MM.1S (cell line): ENCODE data around the gene MSMP.

Source experiments
- DNase-seq: peaks from one replicate; pipeline ENCODE4 v3.0.0-alpha.2; 2015
- H2AFZ ChIP-seq: fragments of 300-600 bp; sonication (generic); 2 replicates; pipeline ENCODE4 v1.6.0; 2016; ENCODE audit warnings: antibody characterized with exemption, low read length
- H3F3A ChIP-seq: fragments of 300-600 bp; sonication (generic); 2 replicates; pipeline ENCODE4 v1.6.1; 2016; ENCODE audit warnings: mild to moderate bottlenecking, antibody characterized with exemption, low read length, moderate library complexity, mixed read lengths; ENCODE audit not compliant: insufficient read depth
- H3K27ac ChIP-seq: fragments of 300-600 bp; sonication (generic); 2 replicates; pipeline ENCODE4 v1.5.1; 2016; ENCODE audit warnings: mild to moderate bottlenecking, low read length
- H3K27me3 ChIP-seq: fragments of 300-600 bp; sonication (generic); replicated peaks from 2 replicates; pipeline ENCODE4 v1.6.0; 2016; ENCODE audit warnings: low read length; ENCODE audit not compliant: insufficient read depth
- H3K36me3 ChIP-seq: fragments of 300-600 bp; sonication (generic); replicated peaks from 2 replicates; pipeline ENCODE4 v1.6.1; 2016; ENCODE audit warnings: mild to moderate bottlenecking, low read length, mixed read lengths; ENCODE audit not compliant: insufficient read depth
- H3K4me1 ChIP-seq: fragments of 300-600 bp; sonication (generic); 2 replicates; pipeline ENCODE4 v1.6.1; 2016; ENCODE audit warnings: low read length, mixed read lengths
- H3K4me2 ChIP-seq: fragments of 300-600 bp; sonication (generic); 2 replicates; pipeline ENCODE4 v1.6.0; 2016; ENCODE audit warnings: low read depth, low read length
- H3K4me3 ChIP-seq: fragments of 300-600 bp; sonication (generic); 2 replicates; pipeline ENCODE4 v1.5.1; 2016; ENCODE audit warnings: low read length, mixed read lengths
- H3K79me2 ChIP-seq: fragments of 300-600 bp; sonication (generic); 2 replicates; pipeline ENCODE4 v1.6.1; 2016; ENCODE audit warnings: mixed run types, low read length, mixed read lengths
- H3K9ac ChIP-seq: fragments of 300-600 bp; sonication (generic); 2 replicates; pipeline ENCODE4 v1.6.1; 2016; ENCODE audit warnings: low read length, mixed read lengths
- H3K9me2 ChIP-seq: fragments of 300-600 bp; sonication (generic); replicated peaks from 2 replicates; pipeline ENCODE4 v1.6.1; 2016; ENCODE audit warnings: mild to moderate bottlenecking, low read length, mixed read lengths; ENCODE audit not compliant: insufficient read depth
- H3K9me3 ChIP-seq: fragments of 300-600 bp; sonication (generic); replicated peaks from 2 replicates; pipeline ENCODE4 v1.6.1; 2016; ENCODE audit warnings: mild to moderate bottlenecking, low read length, mixed read lengths; ENCODE audit not compliant: insufficient read depth
- H4K20me1 ChIP-seq: fragments of 300-600 bp; sonication (generic); 2 replicates; pipeline ENCODE4 v1.6.1; 2016; ENCODE audit warnings: mild to moderate bottlenecking, low read length, moderate library complexity, mixed read lengths; ENCODE audit not compliant: insufficient read depth
- CTCF ChIP-seq: fragments of 300-600 bp; sonication (generic); IDR thresholded peaks from 2 replicates; pipeline ENCODE4 v1.5.1; 2016; ENCODE audit warnings: antibody characterized with exemption, low read length, mixed read lengths
- EZH2 ChIP-seq: fragments of 300-600 bp; sonication (generic); optimal IDR thresholded peaks from 2 replicates; pipeline ENCODE3; 2017; ENCODE audit warnings: low read depth, mild to moderate bottlenecking, antibody characterized with exemption, low read length, mixed read lengths
- EZH2phosphoT487 ChIP-seq: fragments of 300-600 bp; sonication (generic); IDR thresholded peaks from 2 replicates; pipeline ENCODE4 v1.6.1; 2018; ENCODE audit warnings: antibody characterized with exemption, low read length

Gene MSMP

GRCh38 chr9:35748242-35748857, 5.7 kb downstream of the MSMP start:
- Histone ChIP-seq H3K9me3 (no peaks in the 10 kb centered on the region), H3K36me3 (0 out of 2 replicates have a peak, but pooled peaks cover 5% of the 10 kb centered on the region), H3K9ac (peak overlapping the region; percentile 85), H3K4me3 (peak overlapping the region; percentile 96), H3K79me2 (peaks cover 69% of the 10 kb centered on the region), H3K27ac (peak overlapping the region; percentile 50; the same call in 1 of the 2 replicates), H2AFZ (peak overlapping the region; percentile 37), H3K4me1 (peaks cover 20% of the 10 kb centered on the region), H3F3A (peaks cover 14% of the 10 kb centered on the region), H4K20me1 (peaks cover 11% of the 10 kb centered on the region), H3K4me2 (peak overlapping the region; percentile 97), H3K9me2 (no peaks in the 10 kb centered on the region), H3K27me3 (no peaks in the 10 kb centered on the region)
- no peak for DNase-seq
- no peak for TF ChIP-seq EZH2
- TF ChIP-seq CTCF: no peak
- no peak for TF ChIP-seq EZH2phosphoT487

GRCh38 chr9:35746583-35746982, 7.5 kb downstream of the MSMP start:
- Histone ChIP-seq H3K27me3 (no peaks in the 10 kb centered on the region), H3K9ac (no peak overlapping the region), H3K9me3 (no peaks in the 10 kb centered on the region), H2AFZ (no peak overlapping the region), H3K4me3 (peak overlapping the region; percentile 96), H3F3A (peaks cover 14% of the 10 kb centered on the region), H3K79me2 (peaks cover 77% of the 10 kb centered on the region), H3K4me2 (peak overlapping the region; percentile 97), H3K9me2 (no peaks in the 10 kb centered on the region), H3K27ac (no peak overlapping the region), H3K36me3 (0 out of 2 replicates have a peak, but pooled peaks cover 5% of the 10 kb centered on the region), H4K20me1 (peaks cover 11% of the 10 kb centered on the region), H3K4me1 (peaks cover 20% of the 10 kb centered on the region)
- TF ChIP-seq EZH2phosphoT487 (no peak), CTCF (no peak), EZH2 (no peak)
- DNase-seq: no peak

- Histone ChIP-seq H3K36me3 (no peaks in the 10 kb centered on the region), H3K9ac (no peak overlapping the region), H3K4me3 (no peak overlapping the region), H3K27ac (no peak overlapping the region), H3K9me3 (no peaks in the 10 kb centered on the region), H4K20me1 (peaks cover 11% of the 10 kb centered on the region), H2AFZ (no peak overlapping the region), H3K4me2 (peak overlapping the region; percentile 97; the same call in 1 of the 2 replicates), H3K27me3 (no peaks in the 10 kb centered on the region), H3K9me2 (no peaks in the 10 kb centered on the region), H3F3A (peaks cover 14% of the 10 kb centered on the region), H3K79me2 (peaks cover 76% of the 10 kb centered on the region), H3K4me1 (peaks cover 20% of the 10 kb centered on the region)
- no peak for DNase-seq
- TF ChIP-seq EZH2phosphoT487: no peak
- no peak for TF ChIP-seq CTCF
- TF ChIP-seq EZH2: no peak
These were observed 8.5 kb downstream of the MSMP start for GRCh38 chr9:35745569-35745968.
